ENCODE measurements around the gene ANO10.

The ANO10 gene

GRCh38 chr3:43372809-43373559 is 248.8 kb downstream of the ANO10 start:
- TF ChIP-seq ZBTB17 (tag by site-specific recombination; IDR thresholded peaks at IDR 0.05) (no peak), SALL2 (tag by site-specific recombination; IDR thresholded peaks at IDR 0.05; ENCODE audit: borderline replicate concordance) (no peak), EGR2 (tag by site-specific recombination; IDR thresholded peaks at IDR 0.05; ENCODE audit: low read depth) (peak; percentile 37), ELK4 (IDR thresholded peaks at IDR 0.05; ENCODE audit: borderline replicate concordance, low read depth, low read length) (no peak), ZIC2 (tag by site-specific recombination; IDR thresholded peaks at IDR 0.05) (peak; percentile 63)
- TF ChIP-seq, protein P1, sequence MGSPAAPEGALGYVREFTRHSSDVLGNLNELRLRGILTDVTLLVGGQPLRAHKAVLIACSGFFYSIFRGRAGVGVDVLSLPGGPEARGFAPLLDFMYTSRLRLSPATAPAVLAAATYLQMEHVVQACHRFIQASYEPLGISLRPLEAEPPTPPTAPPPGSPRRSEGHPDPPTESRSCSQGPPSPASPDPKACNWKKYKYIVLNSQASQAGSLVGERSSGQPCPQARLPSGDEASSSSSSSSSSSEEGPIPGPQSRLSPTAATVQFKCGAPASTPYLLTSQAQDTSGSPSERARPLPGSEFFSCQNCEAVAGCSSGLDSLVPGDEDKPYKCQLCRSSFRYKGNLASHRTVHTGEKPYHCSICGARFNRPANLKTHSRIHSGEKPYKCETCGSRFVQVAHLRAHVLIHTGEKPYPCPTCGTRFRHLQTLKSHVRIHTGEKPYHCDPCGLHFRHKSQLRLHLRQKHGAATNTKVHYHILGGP (tag by site-specific recombination; IDR thresholded peaks at IDR 0.05) = no peak

GRCh38 chr3:43372007-43372740 is 249.6 kb downstream of the ANO10 start:
- Histone ChIP-seq H3K4me1 (ENCODE audit: control insufficient read depth, insufficient read depth, low read length) (no peaks in the 10 kb centered on the region), H3K36me3 (ENCODE audit: control insufficient read depth in 2 of 2, insufficient read depth in 1 of 2, low read length in 2 of 2) (no peaks in the 10 kb centered on the region), H3K27ac (ENCODE audit: extremely low read depth, low read depth, low read length) (no peak overlapping the region), H3K9me3 (ENCODE audit: control insufficient read depth, insufficient read depth, low read depth, low read length) (no peaks in the 10 kb centered on the region), H3K4me3 (ENCODE audit: low read depth, low read length) (no peak overlapping the region)
- TF ChIP-seq MEIS1 (CRISPR knock-in tag; IDR thresholded peaks at IDR 0.05; ENCODE audit: borderline replicate concordance) = no peak
- no peak for TF ChIP-seq ZNF24 (tag by site-specific recombination; IDR thresholded peaks at IDR 0.05)
- TF ChIP-seq ZNF830 (tag by site-specific recombination; IDR thresholded peaks at IDR 0.05; ENCODE audit: low read depth) = no peak
- TF ChIP-seq ZNF18 (tag by site-specific recombination; IDR thresholded peaks at IDR 0.05) = no peak
- TF ChIP-seq ZNF548 (tag by site-specific recombination; IDR thresholded peaks at IDR 0.05) = no peak
- no peak for TF ChIP-seq GLI4 (tag by site-specific recombination; IDR thresholded peaks at IDR 0.05)
- no peak for TF ChIP-seq ZNF214 (tag by site-specific recombination; IDR thresholded peaks at IDR 0.05; ENCODE audit: borderline replicate concordance)
- TF ChIP-seq, protein P2, sequence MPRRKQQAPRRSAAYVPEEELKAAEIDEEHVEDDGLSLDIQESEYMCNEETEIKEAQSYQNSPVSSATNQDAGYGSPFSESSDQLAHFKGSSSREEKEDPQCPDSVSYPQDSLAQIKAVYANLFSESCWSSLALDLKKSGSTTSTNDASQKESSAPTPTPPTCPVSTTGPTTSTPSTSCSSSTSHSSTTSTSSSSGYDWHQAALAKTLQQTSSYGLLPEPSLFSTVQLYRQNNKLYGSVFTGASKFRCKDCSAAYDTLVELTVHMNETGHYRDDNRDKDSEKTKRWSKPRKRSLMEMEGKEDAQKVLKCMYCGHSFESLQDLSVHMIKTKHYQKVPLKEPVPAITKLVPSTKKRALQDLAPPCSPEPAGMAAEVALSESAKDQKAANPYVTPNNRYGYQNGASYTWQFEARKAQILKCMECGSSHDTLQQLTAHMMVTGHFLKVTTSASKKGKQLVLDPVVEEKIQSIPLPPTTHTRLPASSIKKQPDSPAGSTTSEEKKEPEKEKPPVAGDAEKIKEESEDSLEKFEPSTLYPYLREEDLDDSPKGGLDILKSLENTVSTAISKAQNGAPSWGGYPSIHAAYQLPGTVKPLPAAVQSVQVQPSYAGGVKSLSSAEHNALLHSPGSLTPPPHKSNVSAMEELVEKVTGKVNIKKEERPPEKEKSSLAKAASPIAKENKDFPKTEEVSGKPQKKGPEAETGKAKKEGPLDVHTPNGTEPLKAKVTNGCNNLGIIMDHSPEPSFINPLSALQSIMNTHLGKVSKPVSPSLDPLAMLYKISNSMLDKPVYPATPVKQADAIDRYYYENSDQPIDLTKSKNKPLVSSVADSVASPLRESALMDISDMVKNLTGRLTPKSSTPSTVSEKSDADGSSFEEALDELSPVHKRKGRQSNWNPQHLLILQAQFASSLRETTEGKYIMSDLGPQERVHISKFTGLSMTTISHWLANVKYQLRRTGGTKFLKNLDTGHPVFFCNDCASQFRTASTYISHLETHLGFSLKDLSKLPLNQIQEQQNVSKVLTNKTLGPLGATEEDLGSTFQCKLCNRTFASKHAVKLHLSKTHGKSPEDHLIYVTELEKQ (tag by site-specific recombination; IDR thresholded peaks at IDR 0.05; ENCODE audit: borderline replicate concordance) = no peak
- TF ChIP-seq ZNF423 (tag by site-specific recombination; IDR thresholded peaks at IDR 0.05) = no peak
- TF ChIP-seq YY1 (tag by site-specific recombination; IDR thresholded peaks at IDR 0.05) = no peak
- TF ChIP-seq ZNF529 (tag by site-specific recombination; IDR thresholded peaks at IDR 0.05; ENCODE audit: insufficient replicate concordance) = no peak
- TF ChIP-seq, protein P3, sequence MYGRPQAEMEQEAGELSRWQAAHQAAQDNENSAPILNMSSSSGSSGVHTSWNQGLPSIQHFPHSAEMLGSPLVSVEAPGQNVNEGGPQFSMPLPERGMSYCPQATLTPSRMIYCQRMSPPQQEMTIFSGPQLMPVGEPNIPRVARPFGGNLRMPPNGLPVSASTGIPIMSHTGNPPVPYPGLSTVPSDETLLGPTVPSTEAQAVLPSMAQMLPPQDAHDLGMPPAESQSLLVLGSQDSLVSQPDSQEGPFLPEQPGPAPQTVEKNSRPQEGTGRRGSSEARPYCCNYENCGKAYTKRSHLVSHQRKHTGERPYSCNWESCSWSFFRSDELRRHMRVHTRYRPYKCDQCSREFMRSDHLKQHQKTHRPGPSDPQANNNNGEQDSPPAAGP (tag by site-specific recombination; IDR thresholded peaks at IDR 0.05) = no peak
- no peak for TF ChIP-seq ZNF311 (tag by site-specific recombination; IDR thresholded peaks at IDR 0.05; ENCODE audit: borderline replicate concordance)
- no peak for TF ChIP-seq MZF1 (tag by site-specific recombination; IDR thresholded peaks at IDR 0.05; ENCODE audit: borderline replicate concordance)
- no peak for TF ChIP-seq SP3 (tag by site-specific recombination; IDR thresholded peaks at IDR 0.05)
- TF ChIP-seq ZNF488 (tag by site-specific recombination; IDR thresholded peaks at IDR 0.05) = no peak
- no peak for TF ChIP-seq ZNF707 (tag by site-specific recombination; IDR thresholded peaks at IDR 0.05)
- POLR2A ChIA-PET = no interaction called here
- CTCF ChIA-PET = no interaction called here

More at GRCh38 chr3:43372809-43373559, 248.8 kb downstream of the ANO10 start:
- ChIA-PET CTCF (interaction anchor here (0.5 kb wide), 1 partner anchor 493 kb away, joined by 3 read pairs; no protein-coding TSS in a partner anchor), POLR2A (no interaction called here)
- H3K4me3 ChIP-seq (ENCODE audit: low read depth, low read length) = no peak overlapping the region
- no peaks in the 10 kb centered on the region for H3K9me3 ChIP-seq (ENCODE audit: control insufficient read depth, insufficient read depth, low read depth, low read length)
- no peaks in the 10 kb centered on the region for H3K4me1 ChIP-seq (ENCODE audit: control insufficient read depth, insufficient read depth, low read length)
- no peak overlapping the region for H3K27ac ChIP-seq (ENCODE audit: extremely low read depth, low read depth, low read length)
- H3K36me3 ChIP-seq (ENCODE audit: control insufficient read depth in 2 of 2, insufficient read depth in 1 of 2, low read length in 2 of 2) = no peaks in the 10 kb centered on the region
